ENCODE data around the gene CXCR6. TPM values are rescaled to one million over a fixed set of nuclear protein-coding genes. Genes with fewer than 3 reads are reported as not detected.

Gene CXCR6
- total RNA-seq (2016; rRNA removed; fragmentation: Illumina TruSeq; extraction: Trizol) (not detected in 2 replicates), polyA plus RNA-seq (2011; rRNA removed) (not detected in 2 replicates), polyA minus RNA-seq (2011; rRNA and poly(A)+ RNA removed; ENCODE audit: low replicate concordance) (not detected in 2 replicates), Bru-seq, nascent RNA (not detected), BruChase-seq, experiment 1, labeled RNA remaining after a 6-hour chase (not detected), BruChase-seq, experiment 2, labeled RNA remaining after a 2-hour chase (not detected)
- not detected in 2 replicates for total RNA-seq (2016; cell fraction: cytosol; rRNA removed; fragmentation: Illumina TruSeq; extraction: Trizol; ENCODE audit: low read depth)
- not detected in 2 replicates for total RNA-seq (2016; cell fraction: insoluble cytoplasmic fraction; rRNA removed; fragmentation: Illumina TruSeq; extraction: Trizol)
- not detected in 2 replicates for total RNA-seq (2016; cell fraction: membrane; rRNA removed; fragmentation: Illumina TruSeq; extraction: Trizol)
- not detected in 2 replicates for total RNA-seq (2016; cell fraction: nucleus; rRNA removed; fragmentation: Illumina TruSeq; extraction: Trizol)
- not detected in 2 replicates for polyA plus RNA-seq (2011; cell fraction: cytosol; rRNA removed)
- polyA plus RNA-seq (2011; cell fraction: nucleus; rRNA removed) = not detected in 2 replicates
- polyA plus RNA-seq (2012) = 0.07 and 0.17 TPM in 2 replicates
- not detected in 2 replicates for polyA plus RNA-seq (2016; cell fraction: cytosol; fragmentation: Illumina TruSeq; extraction: Trizol; ENCODE audit: low read depth)
- polyA plus RNA-seq (2016; cell fraction: insoluble cytoplasmic fraction; fragmentation: Illumina TruSeq; extraction: Trizol; ENCODE audit: low read depth) = not detected in 2 replicates
- polyA plus RNA-seq (2016; cell fraction: membrane; fragmentation: Illumina TruSeq; extraction: Trizol; ENCODE audit: low read depth) = not detected in 2 replicates
- polyA plus RNA-seq (2016; cell fraction: nucleus; fragmentation: Illumina TruSeq; extraction: Trizol; ENCODE audit: insufficient read depth, low read depth) = not detected in 2 replicates
- polyA minus RNA-seq (2011; cell fraction: cytosol; rRNA and poly(A)+ RNA removed) = not detected in 2 replicates
- polyA minus RNA-seq (2011; cell fraction: nucleus; rRNA and poly(A)+ RNA removed) = not detected in 2 replicates
- long read RNA-seq, experiment 1 = 0 reads
- long read RNA-seq, experiment 2 = 0 reads

DNA sequence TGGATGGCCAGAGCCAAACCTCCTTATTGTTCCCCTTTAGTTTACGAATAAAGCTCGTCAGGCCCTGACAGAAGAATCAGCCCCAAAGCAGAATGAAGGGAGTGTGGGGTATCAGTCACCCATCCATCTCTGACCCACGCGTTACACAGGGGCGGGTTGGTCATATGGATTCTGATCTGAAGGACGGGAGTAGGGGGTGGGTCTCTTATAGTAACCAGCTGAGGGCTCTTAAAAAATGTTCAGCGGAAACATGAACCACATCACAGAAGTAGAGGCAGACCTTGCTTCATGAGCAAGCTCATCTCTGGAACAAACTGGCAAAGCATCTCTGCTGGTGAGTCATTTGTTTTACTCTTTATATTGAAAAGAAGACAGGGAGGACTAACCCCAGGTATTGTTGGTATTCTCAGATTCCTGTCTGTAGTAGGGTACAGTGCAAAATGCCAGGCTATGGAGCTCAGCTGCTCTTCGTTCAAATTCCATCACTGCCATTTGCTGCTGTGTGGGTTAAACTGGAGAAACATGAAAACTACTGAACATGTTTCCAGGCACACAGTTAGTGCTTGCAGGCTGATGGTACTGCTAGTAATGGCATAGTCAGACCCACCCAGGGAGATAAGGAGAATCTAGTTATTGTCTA, at the start of gene CXCR6:
TSS of gene CXCR6 (plus strand) at position 258 of the 640 bp plus-strand sequence. CDS start 3,018 bp downstream, outside the sequence.
- H3K4me2 ChIP-seq (ENCODE audit: low read depth, low read length) = no peak within 1 kb of the TSS
- FAIRE-seq (no peak), DNase-seq (ENCODE audit: low spot score) (no peak), ATAC-seq (no peak)
- H3K36me3 ChIP-seq (replicated peaks in 1 of 2; ENCODE audit: control insufficient read depth in 1 of 2, insufficient read depth in 2 of 2, low read length in 2 of 2) = peaks cover 7 to 34% of the 10 kb centered on the region in 2 experiments; a peak in 4 of 5 replicates
- in situ Hi-C loops (cut with HindIII; ENCODE audit: extremely low pct_ligation_motif_present, low pct_unique_long_range_greater_than_20kb) = no loop called here
- no peak within 1 kb of the TSS for H3K4me3 ChIP-seq (replicated peaks in 1 of 3; ENCODE audit: insufficient read depth in 1 of 3, low read depth in 2 of 3, low read length in 3 of 3)
- POLR2A ChIA-PET = no interaction called here
- H3K27ac ChIP-seq (ENCODE audit: extremely low read length, insufficient read depth, low read length) = no peak within 1 kb of the TSS
- H3K4me1 ChIP-seq (ENCODE audit: insufficient read depth, low read length) = no peaks in the 10 kb centered on the region
- CTCF ChIA-PET (ENCODE audit: low intra/inter-chr PET ratio, low total read pairs) = no interaction called here
- intact Hi-C loops (cut with micrococcal nuclease; ENCODE audit: unreplicated experiment) = no loop called here
- no peaks in the 10 kb centered on the region for H3K79me2 ChIP-seq (ENCODE audit: insufficient read depth, low read length)
- TF ChIP-seq ZBTB2 (CRISPR knock-in tag; IDR thresholded peaks at IDR 0.05; ENCODE audit: low read depth) (no peak), SKI (IDR thresholded peaks at IDR 0.05; ENCODE audit: partially characterized antibody) (no peak), SP5 (CRISPR knock-in tag; IDR thresholded peaks at IDR 0.05; ENCODE audit: borderline replicate concordance, low read depth) (no peak), AGO1 (IDR thresholded peaks at IDR 0.05; ENCODE audit: low read depth, low read length, poor library complexity, severe bottlenecking) (no peak), ZNF563 (CRISPR knock-in tag; IDR thresholded peaks at IDR 0.05) (no peak), ATF3 (CRISPR knock-in tag; IDR thresholded peaks at IDR 0.05) (no peak), SMAD3 (CRISPR knock-in tag; IDR thresholded peaks at IDR 0.05) (no peak), NFYB (CRISPR knock-in tag; IDR thresholded peaks at IDR 0.05) (no peak), ZNF20 (CRISPR knock-in tag; IDR thresholded peaks at IDR 0.05) (no peak), ZNF652 (CRISPR knock-in tag; IDR thresholded peaks at IDR 0.05; ENCODE audit: borderline replicate concordance, low read depth) (no peak)
- TF ChIP-seq, protein P1, sequence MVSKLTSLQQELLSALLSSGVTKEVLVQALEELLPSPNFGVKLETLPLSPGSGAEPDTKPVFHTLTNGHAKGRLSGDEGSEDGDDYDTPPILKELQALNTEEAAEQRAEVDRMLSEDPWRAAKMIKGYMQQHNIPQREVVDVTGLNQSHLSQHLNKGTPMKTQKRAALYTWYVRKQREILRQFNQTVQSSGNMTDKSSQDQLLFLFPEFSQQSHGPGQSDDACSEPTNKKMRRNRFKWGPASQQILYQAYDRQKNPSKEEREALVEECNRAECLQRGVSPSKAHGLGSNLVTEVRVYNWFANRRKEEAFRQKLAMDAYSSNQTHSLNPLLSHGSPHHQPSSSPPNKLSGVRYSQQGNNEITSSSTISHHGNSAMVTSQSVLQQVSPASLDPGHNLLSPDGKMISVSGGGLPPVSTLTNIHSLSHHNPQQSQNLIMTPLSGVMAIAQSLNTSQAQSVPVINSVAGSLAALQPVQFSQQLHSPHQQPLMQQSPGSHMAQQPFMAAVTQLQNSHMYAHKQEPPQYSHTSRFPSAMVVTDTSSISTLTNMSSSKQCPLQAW (CRISPR knock-in tag; IDR thresholded peaks at IDR 0.05) = no peak
- TF ChIP-seq, protein P2, sequence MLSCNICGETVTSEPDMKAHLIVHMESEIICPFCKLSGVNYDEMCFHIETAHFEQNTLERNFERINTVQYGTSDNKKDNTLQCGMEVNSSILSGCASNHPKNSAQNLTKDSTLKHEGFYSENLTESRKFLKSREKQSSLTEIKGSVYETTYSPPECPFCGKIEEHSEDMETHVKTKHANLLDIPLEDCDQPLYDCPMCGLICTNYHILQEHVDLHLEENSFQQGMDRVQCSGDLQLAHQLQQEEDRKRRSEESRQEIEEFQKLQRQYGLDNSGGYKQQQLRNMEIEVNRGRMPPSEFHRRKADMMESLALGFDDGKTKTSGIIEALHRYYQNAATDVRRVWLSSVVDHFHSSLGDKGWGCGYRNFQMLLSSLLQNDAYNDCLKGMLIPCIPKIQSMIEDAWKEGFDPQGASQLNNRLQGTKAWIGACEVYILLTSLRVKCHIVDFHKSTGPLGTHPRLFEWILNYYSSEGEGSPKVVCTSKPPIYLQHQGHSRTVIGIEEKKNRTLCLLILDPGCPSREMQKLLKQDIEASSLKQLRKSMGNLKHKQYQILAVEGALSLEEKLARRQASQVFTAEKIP (CRISPR knock-in tag; IDR thresholded peaks at IDR 0.05; ENCODE audit: borderline replicate concordance) = no peak
- no TSS peak for BruUV-seq (replicated peaks)
- no peak within 1 kb of the TSS for H2AFZ ChIP-seq (ENCODE audit: low read length)
- no peak within 1 kb of the TSS for H3K9ac ChIP-seq (ENCODE audit: insufficient read depth, low read depth, low read length)
- H3K9me3 ChIP-seq (ENCODE audit: low read length) = no peaks in the 10 kb centered on the region
- H3K27me3 ChIP-seq (ENCODE audit: control insufficient read depth in 1 of 2, insufficient read depth in 2 of 2, low read length in 2 of 2) = no peaks in the 10 kb centered on the region
- no peaks in the 10 kb centered on the region for H4K20me1 ChIP-seq (ENCODE audit: insufficient read depth, low read length)
- 99% methylated on average over 8 of the region's 8 CpGs for WGBS (ENCODE audit: low lambda C conversion rate)
